Mammary epithelial cell (primary cell): Measurements from ENCODE around the gene SNTG2.

Experiments
- CTCF ChIP-seq, 2 donors: IDR thresholded peaks in 1 of 2; conservative IDR thresholded peaks in 1 of 2; 2 replicates each; pipeline ENCODE4 v1.5.1; 2011 to 2012; ENCODE audit warnings: inconsistent platforms in 2 of 2, low read length in 2 of 2, mild to moderate bottlenecking in 2 of 2, control low read depth in 1 of 2, low read depth in 1 of 2; ENCODE audit not compliant: insufficient read depth in 1 of 2; ENCODE audit errors: extremely low read depth in 1 of 2
- EZH2 ChIP-seq: IDR thresholded peaks from 2 replicates; pipeline ENCODE4 v1.6.1; 2012; ENCODE audit warnings: low read length, inconsistent platforms, borderline replicate concordance

GRCh38 chr2:1162246-1162645 lies 211.6 kb downstream of the SNTG2 start:
- TF ChIP-seq CTCF (conservative IDR thresholded peaks at IDR 0.05 in 1 of 2, IDR thresholded peaks at IDR 0.05 in 1 of 2; ENCODE audit: extremely low read depth in 1 of 2, insufficient read depth in 1 of 2, low read depth in 1 of 2, low read length in 2 of 2) (no peak), EZH2 (no peak)
